H9 (cell line): ENCODE results near the gene PLEKHG3. TPM values are rescaled to one million over a fixed set of nuclear protein-coding genes. Genes with fewer than 3 reads are reported as not detected.

Experiments used
- DNase-seq: peaks from one replicate; pipeline ENCODE4 v3.0.0-alpha.2; 2017
- H2AFZ ChIP-seq: one replicate; pipeline ENCODE4 v1.6.1; 2013; ENCODE audit warnings: mild to moderate bottlenecking, low read length, control low read depth, moderate library complexity
- H2AK5ac ChIP-seq: 2 replicates; pipeline ENCODE4 v1.6.1; 2013; ENCODE audit warnings: low read length, control low read depth, mixed read lengths; ENCODE audit not compliant: insufficient read length
- H2BK120ac ChIP-seq: one replicate; pipeline ENCODE4 v1.6.1; 2013; ENCODE audit warnings: low read depth, mild to moderate bottlenecking, low read length, control low read depth, inconsistent platforms; ENCODE audit not compliant: poor library complexity, severe bottlenecking
- H2BK12ac ChIP-seq: 2 replicates; pipeline ENCODE4 v1.6.1; 2013; ENCODE audit warnings: low read length, control low read depth, mixed read lengths, low read depth; ENCODE audit not compliant: insufficient read length
- H2BK15ac ChIP-seq: 2 replicates; pipeline ENCODE4 v1.6.1; 2013; ENCODE audit warnings: low read depth, low read length, control low read depth
- H2BK20ac ChIP-seq: one replicate; pipeline ENCODE4 v1.6.1; 2013; ENCODE audit warnings: low read depth, mild to moderate bottlenecking, low read length, control low read depth, inconsistent platforms; ENCODE audit not compliant: poor library complexity, severe bottlenecking
- H2BK5ac ChIP-seq: 2 replicates; pipeline ENCODE4 v1.6.1; 2013; ENCODE audit warnings: low read length, control low read depth, mixed read lengths; ENCODE audit not compliant: insufficient read length
- H3K14ac ChIP-seq: 2 replicates; pipeline ENCODE4 v1.6.1; 2013; ENCODE audit warnings: low read length, control low read depth; ENCODE audit not compliant: insufficient read depth
- H3K18ac ChIP-seq: 2 replicates; pipeline ENCODE4 v1.6.1; 2013; ENCODE audit warnings: low read depth, mild to moderate bottlenecking, mixed read lengths, low read length, control low read depth; ENCODE audit not compliant: insufficient read length
- H3K23ac ChIP-seq: 2 replicates; pipeline ENCODE4 v1.6.1; 2013; ENCODE audit warnings: low read length, control low read depth, mixed read lengths, low read depth; ENCODE audit not compliant: insufficient read length
- H3K23me2 ChIP-seq: 2 replicates; pipeline ENCODE4 v1.6.1; 2013; ENCODE audit warnings: low read depth, mild to moderate bottlenecking, mixed read lengths, low read length, control low read depth; ENCODE audit not compliant: insufficient read length, poor library complexity, severe bottlenecking
- H3K27ac ChIP-seq: 2 replicates; pipeline ENCODE4 v1.5.1; 2013; ENCODE audit warnings: low read length, control low read depth, mixed read lengths, low read depth; ENCODE audit not compliant: insufficient read length
- H3K27me3 ChIP-seq: 2 replicates; pipeline ENCODE4 v1.6.1; 2013; ENCODE audit warnings: low read length, control low read depth, inconsistent platforms; ENCODE audit not compliant: insufficient read depth
- H3K4ac ChIP-seq: 2 replicates; pipeline ENCODE4 v1.6.1; 2013; ENCODE audit warnings: low read depth, mild to moderate bottlenecking, control low read depth, inconsistent platforms, low read length, moderate library complexity
- H3K4me1 ChIP-seq: 2 replicates; pipeline ENCODE4 v1.6.1; 2013; ENCODE audit warnings: low read length, control low read depth, inconsistent platforms; ENCODE audit not compliant: insufficient read depth
- H3K4me2 ChIP-seq: 2 replicates; pipeline ENCODE4 v1.6.1; 2013; ENCODE audit warnings: low read length, control low read depth, mixed read lengths; ENCODE audit not compliant: insufficient read length, insufficient read depth
- H3K56ac ChIP-seq: 2 replicates; pipeline ENCODE4 v1.6.1; 2013; ENCODE audit warnings: low read depth, mild to moderate bottlenecking, mixed read lengths, low read length, control low read depth; ENCODE audit not compliant: insufficient read length
- H3K79me1 ChIP-seq: 2 replicates; pipeline ENCODE4 v1.6.1; 2013; ENCODE audit warnings: low read depth, mild to moderate bottlenecking, moderate library complexity, low read length, control low read depth, inconsistent platforms; ENCODE audit not compliant: insufficient read depth, poor library complexity, severe bottlenecking
- H3K79me2 ChIP-seq: 2 replicates; pipeline ENCODE4 v1.6.1; 2013; ENCODE audit warnings: low read length, control low read depth, inconsistent platforms; ENCODE audit not compliant: insufficient read depth
- H3K9ac ChIP-seq: 2 replicates; pipeline ENCODE4 v1.6.1; 2013; ENCODE audit warnings: low read length, control low read depth, mixed read lengths; ENCODE audit not compliant: insufficient read length; ENCODE audit errors: extremely low read depth
- H3K9me3 ChIP-seq: one replicate; pipeline ENCODE4 v1.6.1; 2013; ENCODE audit warnings: low read depth, low read length, inconsistent platforms; ENCODE audit not compliant: control insufficient read depth
- H3T11ph ChIP-seq: one replicate; pipeline ENCODE4 v1.6.1; 2013; ENCODE audit warnings: mild to moderate bottlenecking, low read length, control low read depth, inconsistent platforms
- H4K20me1 ChIP-seq: one replicate; pipeline ENCODE4 v1.6.1; 2013; ENCODE audit not compliant: control insufficient read depth, insufficient read length, insufficient read depth
- H4K5ac ChIP-seq: 2 replicates; pipeline ENCODE4 v1.6.1; 2013; ENCODE audit warnings: low read depth, mild to moderate bottlenecking, mixed read lengths, low read length, control low read depth; ENCODE audit not compliant: insufficient read length
- H4K8ac ChIP-seq: replicated peaks from 2 replicates; pipeline ENCODE4 v1.6.1; 2013; ENCODE audit warnings: low read length, control low read depth, mixed read lengths, low read depth; ENCODE audit not compliant: insufficient read length
- H4K91ac ChIP-seq: 2 replicates; pipeline ENCODE4 v1.6.1; 2013; ENCODE audit warnings: low read depth, mild to moderate bottlenecking, moderate library complexity, mixed read lengths, low read length, control low read depth; ENCODE audit not compliant: insufficient read length
- H3K27ac Mint-ChIP-seq, 3 experiments: 2 replicates in 2 of 3; 3 replicates in 1 of 3; pipeline ENCODE4 v1.8.0; 2020 to 2021; ENCODE audit warnings: mixed read lengths in 3 of 3, mild to moderate bottlenecking in 1 of 3, moderate library complexity in 1 of 3
- H3K27me3 Mint-ChIP-seq: 2 replicates; pipeline ENCODE4 v1.8.0; 2021; ENCODE audit warnings: low read depth, mild to moderate bottlenecking, moderate library complexity, mixed read lengths
- H3K36me3 Mint-ChIP-seq, 3 experiments: 2 replicates in 2 of 3; 3 replicates in 1 of 3; pipeline ENCODE4 v1.8.0; 2020 to 2021; ENCODE audit warnings: low read depth in 3 of 3, mixed read lengths in 3 of 3; ENCODE audit not compliant: insufficient read depth in 1 of 3
- H3K4me1 Mint-ChIP-seq, 2 experiments: 2 replicates each; pipeline ENCODE4 v1.8.0; 2020; ENCODE audit warnings: mixed read lengths in 2 of 2
- H3K4me3 Mint-ChIP-seq, 2 experiments: 2 replicates in 1 of 2; 3 replicates in 1 of 2; pipeline ENCODE4 v1.8.0; 2020 to 2021; ENCODE audit warnings: mild to moderate bottlenecking in 2 of 2, mixed read lengths in 2 of 2, moderate library complexity in 1 of 2
- H3K9me3 Mint-ChIP-seq, 2 experiments: 2 replicates in 1 of 2; 3 replicates in 1 of 2; pipeline ENCODE4 v1.8.0; 2020; ENCODE audit warnings: mild to moderate bottlenecking in 2 of 2, mixed read lengths in 2 of 2, moderate library complexity in 1 of 2
- CTCF ChIP-seq: fragments of 200-600 bp; sonication (generic); conservative IDR thresholded peaks from 3 replicates; pipeline ENCODE4 v1.8.0; 2021; ENCODE audit warnings: antibody characterized with exemption, mild to moderate bottlenecking
- WGBS: extraction: QIAGEN DNeasy Blood & Tissue Kit; methylation state at CpG from one replicate; pipeline ENCODE4 v1.1.7; 2013; ENCODE audit warnings: missing lambda C conversion rate, low lambda C conversion rate, mixed read lengths; ENCODE audit not compliant: insufficient read length; ENCODE audit errors: extremely low coverage; 5-methylcytosine and 5-hydroxymethylcytosine counted together
- total RNA-seq: library from RNA; stranded (reverse); gene quantifications from 2 replicates; pipeline ENCODE4 v1.2.1, GENCODE V29; 2021

Gene PLEKHG3
- total RNA-seq, 1 experiment from 2014 or later = 48.5 TPM

- Histone ChIP-seq H3K23ac (no peak overlapping the region), H3K27me3 (no peaks in the 10 kb centered on the region), H3K27ac (no peak overlapping the region), H2BK120ac (no peak overlapping the region), H3K23me2 (no peaks in the 10 kb centered on the region), H3K9me3 (no peaks in the 10 kb centered on the region), H3T11ph (no peak overlapping the region), H2AK5ac (no peak overlapping the region), H3K4me1 (no peaks in the 10 kb centered on the region), H3K79me2 (no peaks in the 10 kb centered on the region), H2BK5ac (no peak overlapping the region), H2BK12ac (no peak overlapping the region), H3K18ac (no peak overlapping the region), H3K4ac (no peak overlapping the region), H4K5ac (no peak overlapping the region), H3K4me2 (no peak overlapping the region), H3K14ac (no peak overlapping the region), H2AFZ (no peak overlapping the region), H3K56ac (no peak overlapping the region), H3K79me1 (no peaks in the 10 kb centered on the region), H4K91ac (no peak overlapping the region), H4K8ac (no peak overlapping the region), H2BK15ac (no peak overlapping the region), H2BK20ac (no peak overlapping the region), H3K9ac (no peak overlapping the region), H4K20me1 (peaks cover 4% of the 10 kb centered on the region)
- WGBS = no CpG with 5 or more reads among the region's 1 CpG
- H3K27ac Mint-ChIP-seq = no peak overlapping the region
- H3K4me3 Mint-ChIP-seq = no peak overlapping the region
- TF ChIP-seq CTCF = no peak
- 0 out of 2 replicates have a peak, but pooled peaks cover 1% of the 10 kb centered on the region for H3K27me3 Mint-ChIP-seq
- no peaks in the 10 kb centered on the region for H3K9me3 Mint-ChIP-seq
- peaks cover 15 to 17% of the 10 kb centered on the region in 2 experiments for H3K4me1 Mint-ChIP-seq
- H3K36me3 Mint-ChIP-seq = no peaks in the 10 kb centered on the region; a peak in 1 of 7 replicates
- DNase-seq = no peak
These were observed 84.5 kb downstream of the PLEKHG3 start for GRCh38 chr14:64788706-64789105.
